GM21526 (cell line): ENCODE results near the gene RAPGEF5.

Source experiments
- ATAC-seq: cut with Tn5 transposase; IDR thresholded peaks from one replicate; pipeline ENCODE4 v1.9.1; 2021; ENCODE audit warnings: moderate library complexity; ENCODE audit not compliant: unreplicated experiment, low FRiP score

The RAPGEF5 gene

GRCh38 chr7:22174574-22174953 lies 182.4 kb downstream of the RAPGEF5 start:
- ATAC-seq, result no peak

- ATAC-seq, result peak; percentile 90
Observed at GRCh38 chr7:22173685-22174573, 183.0 kb downstream of the RAPGEF5 start.

- no peak for ATAC-seq
Observed at GRCh38 chr7:22168129-22168634, 188.8 kb downstream of the RAPGEF5 start.

GRCh38 chr7:22167482-22167881 lies 189.5 kb downstream of the RAPGEF5 start:
- ATAC-seq, result no peak

- ATAC-seq, result no peak
Observed at GRCh38 chr7:22166928-22167327, 190.0 kb downstream of the RAPGEF5 start.

GRCh38 chr7:22159341-22159740 lies 197.6 kb downstream of the RAPGEF5 start:
- ATAC-seq, result no peak

- no peak for ATAC-seq
Observed at GRCh38 chr7:22157552-22157951, 199.4 kb downstream of the RAPGEF5 start.

GRCh38 chr7:22156205-22156604 lies 200.7 kb downstream of the RAPGEF5 start:
- no peak for ATAC-seq

- ATAC-seq, result no peak
Observed at GRCh38 chr7:22154143-22154529, 202.8 kb downstream of the RAPGEF5 start.

GRCh38 chr7:22153432-22154142 lies 203.4 kb downstream of the RAPGEF5 start:
- ATAC-seq, result no peak

- no peak for ATAC-seq
Observed at GRCh38 chr7:22152690-22153089, 204.3 kb downstream of the RAPGEF5 start.

- no peak for ATAC-seq
Observed at GRCh38 chr7:22151901-22152300, 205.1 kb downstream of the RAPGEF5 start.

- ATAC-seq, result no peak
Observed at GRCh38 chr7:22150221-22150620, 206.7 kb downstream of the RAPGEF5 start.

- ATAC-seq, result no peak
Observed at GRCh38 chr7:22147868-22148267, 209.1 kb downstream of the RAPGEF5 start.

GRCh38 chr7:22146961-22147512 lies 209.9 kb downstream of the RAPGEF5 start:
- ATAC-seq, result no peak

- no peak for ATAC-seq
Observed at GRCh38 chr7:22144950-22145349, 212.0 kb downstream of the RAPGEF5 start.

GRCh38 chr7:22143491-22143890 lies 213.5 kb downstream of the RAPGEF5 start:
- ATAC-seq, result no peak

GRCh38 chr7:22142572-22142971 lies 214.4 kb downstream of the RAPGEF5 start:
- ATAC-seq, result no peak

- ATAC-seq, result no peak
Observed at GRCh38 chr7:22141355-22141754, 215.6 kb downstream of the RAPGEF5 start.

GRCh38 chr7:22140578-22140977 lies 216.4 kb downstream of the RAPGEF5 start:
- no peak for ATAC-seq

- no peak for ATAC-seq
Observed at GRCh38 chr7:22138886-22139285, 218.1 kb downstream of the RAPGEF5 start.
